ENCODE data around the gene OR4D6.
"Not testable (repeated sequence)": the region's sequence is repeated elsewhere in the genome, so short reads cannot be mapped to it uniquely, and the experiment has no call there.

DNA sequence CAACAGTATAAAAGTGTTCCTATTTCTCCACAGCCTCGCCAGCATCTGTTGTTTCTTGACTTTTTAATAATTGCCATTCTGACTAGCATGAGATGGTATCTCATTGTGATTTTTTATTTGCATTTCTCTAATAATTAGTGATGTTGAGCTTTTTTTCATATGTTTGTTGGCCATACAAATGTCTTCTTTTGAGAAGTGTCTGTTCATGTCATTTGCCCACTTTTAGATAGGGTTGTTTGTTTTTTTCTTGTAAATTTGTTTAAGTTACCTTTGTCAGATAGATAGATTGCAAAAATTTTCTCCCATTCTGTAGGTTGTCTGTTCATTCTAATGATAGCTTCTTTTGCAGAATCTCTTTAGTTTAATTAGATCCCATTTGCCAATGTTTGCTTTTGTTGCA is 11.1 kb upstream of the OR4D6 start:
- TF ChIP-seq, protein P1, sequence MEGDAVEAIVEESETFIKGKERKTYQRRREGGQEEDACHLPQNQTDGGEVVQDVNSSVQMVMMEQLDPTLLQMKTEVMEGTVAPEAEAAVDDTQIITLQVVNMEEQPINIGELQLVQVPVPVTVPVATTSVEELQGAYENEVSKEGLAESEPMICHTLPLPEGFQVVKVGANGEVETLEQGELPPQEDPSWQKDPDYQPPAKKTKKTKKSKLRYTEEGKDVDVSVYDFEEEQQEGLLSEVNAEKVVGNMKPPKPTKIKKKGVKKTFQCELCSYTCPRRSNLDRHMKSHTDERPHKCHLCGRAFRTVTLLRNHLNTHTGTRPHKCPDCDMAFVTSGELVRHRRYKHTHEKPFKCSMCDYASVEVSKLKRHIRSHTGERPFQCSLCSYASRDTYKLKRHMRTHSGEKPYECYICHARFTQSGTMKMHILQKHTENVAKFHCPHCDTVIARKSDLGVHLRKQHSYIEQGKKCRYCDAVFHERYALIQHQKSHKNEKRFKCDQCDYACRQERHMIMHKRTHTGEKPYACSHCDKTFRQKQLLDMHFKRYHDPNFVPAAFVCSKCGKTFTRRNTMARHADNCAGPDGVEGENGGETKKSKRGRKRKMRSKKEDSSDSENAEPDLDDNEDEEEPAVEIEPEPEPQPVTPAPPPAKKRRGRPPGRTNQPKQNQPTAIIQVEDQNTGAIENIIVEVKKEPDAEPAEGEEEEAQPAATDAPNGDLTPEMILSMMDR (conservative IDR thresholded peaks at IDR 0.05) = not testable (repeated sequence)
- TF ChIP-seq ZFX (IDR thresholded peaks at IDR 0.05) = not testable (repeated sequence)
